Uterus (tissue), 2 donors: Measurements from ENCODE around the gene FAM78A.

ENCODE experiments used
- CTCF ChIP-seq, 4 experiments: fragments of 200-600 bp in 2 of 4; fragments of 450-650 bp in 2 of 4; sonication (generic) in 2 of 4; IDR thresholded peaks; one replicate each; pipeline ENCODE4 v1.5.1; 2016 to 2019; ENCODE audit warnings: antibody characterized with exemption in 4 of 4, mild to moderate bottlenecking in 2 of 4, moderate library complexity in 1 of 4
- POLR2A ChIP-seq, 2 donors: fragments of 450-650 bp; IDR thresholded peaks; one replicate each; pipeline ENCODE4 v1.6.1; 2016; ENCODE audit warnings: antibody characterized with exemption in 2 of 2, mild to moderate bottlenecking in 1 of 2, moderate library complexity in 1 of 2

- no peak for TF ChIP-seq CTCF (IDR thresholded peaks at IDR 0.05)
- TF ChIP-seq POLR2A (IDR thresholded peaks at IDR 0.05), result no peak
Measured at GRCh38 chr9:131296460-131296859, 20.1 kb upstream of the FAM78A start.
